ENCODE data around the gene ADAMTS12. TPM values are rescaled to one million over a fixed set of nuclear protein-coding genes. Genes with fewer than 3 reads are reported as not detected.
"Not testable (repeated sequence)": the region's sequence is repeated elsewhere in the genome, so short reads cannot be mapped to it uniquely, and the experiment has no call there.

ADAMTS12 gene
- total and polyA plus RNA-seq, 10 of the 15 experiments (the other 5 are each of a cell fraction or from before 2014, with no cell fraction given), result 0.11 to 35.8 (median 20.7) TPM

DNA sequence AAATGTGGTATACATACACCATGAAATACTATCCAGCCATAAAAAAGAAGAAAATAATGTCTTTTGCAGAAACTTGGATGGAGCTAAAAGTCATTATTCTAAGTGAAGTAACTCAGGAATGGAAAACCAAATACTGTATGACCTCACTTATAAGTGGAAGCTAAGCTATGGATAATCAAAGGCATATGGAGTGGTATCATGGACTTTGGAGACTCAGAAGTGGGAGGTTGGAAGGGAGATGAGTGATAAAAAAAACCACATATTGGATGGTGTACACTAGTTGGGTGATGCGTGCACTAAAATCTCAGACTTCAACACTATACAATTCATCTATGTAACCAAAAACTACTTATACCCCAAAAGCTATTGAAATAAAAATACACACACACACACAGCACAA is 24.5 kb downstream of the ADAMTS12 start (continued):
- TF ChIP-seq MTA2 (IDR thresholded peaks at IDR 0.05; ENCODE audit: low read depth) (no peak), IRF5 (IDR thresholded peaks at IDR 0.05; ENCODE audit: borderline replicate concordance) (no peak), GATAD2B (conservative IDR thresholded peaks at IDR 0.05; ENCODE audit: low read depth) (no peak), ZNF592 (IDR thresholded peaks at IDR 0.05) (no peak), BRCA1 (IDR thresholded peaks at IDR 0.05; ENCODE audit: low read depth, low read length) (no peak), IRF4 (IDR thresholded peaks at IDR 0.05; ENCODE audit: low read depth, low read length) (no peak), NFYA (IDR thresholded peaks at IDR 0.05; ENCODE audit: borderline replicate concordance, low read depth, low read length) (no peak), SRF (IDR thresholded peaks at IDR 0.05; ENCODE audit: low read depth in 2 of 2, low read length in 2 of 2) (no peak), BHLHE40 (IDR thresholded peaks at IDR 0.05; ENCODE audit: borderline replicate concordance in 1 of 2, low read depth in 2 of 2, low read length in 1 of 2) (no peak)

- peaks cover 52% of the 10 kb centered on the region for H3K4me1 ChIP-seq (ENCODE audit: control insufficient read depth, insufficient read depth, low read length)
- ChIA-PET POLR2A (interaction anchor here (1.0 to 1.5 kb wide), 3 partner anchors 8 to 183 kb away, joined by 3 to 6 read pairs (median 4); no protein-coding TSS in a partner anchor), RAD21 (ENCODE audit: unreplicated experiment) (interaction anchor here (0.8 to 1.9 kb wide), 3 partner anchors 66 to 183 kb away, joined by 3 to 9 read pairs (median 6); no protein-coding TSS in a partner anchor), CTCF (interaction anchor here (1.0 to 2.9 kb wide), 3 partner anchors 12 to 76 kb away, joined by 3 to 15 read pairs (median 3); partner anchors contain the start of gene RXFP3), SMC1A (ENCODE audit: uncharacterized antibody, unreplicated experiment) (interaction anchor here (0.9 to 7.2 kb wide), 6 partner anchors 9 to 270 kb away, joined by 3 to 70 read pairs (median 4); partner anchors contain the start of gene RXFP3)
- H2AFZ ChIP-seq (ENCODE audit: control insufficient read depth, low read depth, low read length); H4K20me1 ChIP-seq (ENCODE audit: control insufficient read depth, insufficient read depth); ATAC-seq; H3K9me3 ChIP-seq (replicated peaks; ENCODE audit: control insufficient read depth, insufficient read depth, low read length); H3K4me2 ChIP-seq (ENCODE audit: control insufficient read depth, insufficient read depth); H3K27me3 ChIP-seq (replicated peaks in 1 of 2; ENCODE audit: control insufficient read depth in 2 of 2, insufficient read depth in 2 of 2, low read length in 1 of 2); H3K4me3 ChIP-seq; H3K9ac ChIP-seq (ENCODE audit: control insufficient read depth, insufficient read depth, low read length); FAIRE-seq; in situ Hi-C loops (cut with MboI); H3K27ac ChIP-seq (ENCODE audit: control insufficient read depth, insufficient read depth); DNase-seq (ENCODE audit: low read depth, low spot score); H3K36me3 ChIP-seq (ENCODE audit: control insufficient read depth in 2 of 2, insufficient read depth in 2 of 2, low read length in 1 of 2); intact Hi-C loops (cut with micrococcal nuclease; ENCODE audit: unreplicated experiment); H3K79me2 ChIP-seq (ENCODE audit: control insufficient read depth, insufficient read depth, low read length); BruUV-seq (replicated peaks): not testable (repeated sequence)
- WGBS (ENCODE audit: insufficient coverage, insufficient replicate concordance, low lambda C conversion rate, missing lambda C conversion rate), result 77% methylated on average over 4 of the region's 4 CpGs
These were observed 32.6 kb downstream of the ADAMTS12 start for GRCh38 chr5:33859177-33859576.
